NT2/D1 (cell line): ENCODE data around the gene PPP2R5A.

Experiments
- DNase-seq: peaks from one replicate; pipeline ENCODE4 v3.0.0-alpha.2; 2011; ENCODE audit warnings: low read depth, low spot score
- H3K27me3 ChIP-seq: 2 replicates; pipeline ENCODE4 v1.6.0; 2011; ENCODE audit warnings: mild to moderate bottlenecking; ENCODE audit not compliant: insufficient read length, insufficient read depth
- H3K36me3 ChIP-seq: 2 replicates; pipeline ENCODE4 v1.6.1; 2011; ENCODE audit warnings: mild to moderate bottlenecking, low read length, mixed read lengths; ENCODE audit not compliant: insufficient read depth, insufficient read length
- H3K4me1 ChIP-seq: 2 replicates; pipeline ENCODE4 v1.5.1; 2011; ENCODE audit not compliant: insufficient read depth, insufficient read length
- H3K4me3 ChIP-seq: 2 replicates; pipeline ENCODE4 v1.5.1; 2011; ENCODE audit warnings: low read depth; ENCODE audit not compliant: insufficient read length
- H3K9ac ChIP-seq: 2 replicates; pipeline ENCODE4 v1.6.0; 2011; ENCODE audit warnings: low read depth; ENCODE audit not compliant: insufficient read length
- H3K9me3 ChIP-seq: 2 replicates; pipeline ENCODE4 v1.5.1; 2011; ENCODE audit warnings: mild to moderate bottlenecking, low read length; ENCODE audit not compliant: insufficient read depth
- SUZ12 ChIP-seq: IDR thresholded peaks from 2 replicates; pipeline ENCODE4 v1.6.1; 2011; ENCODE audit not compliant: insufficient read length, insufficient read depth; ENCODE audit errors: extremely low read depth
- YY1 ChIP-seq: IDR thresholded peaks from 2 replicates; pipeline ENCODE4 v1.6.1; 2011; ENCODE audit not compliant: insufficient read length, insufficient read depth
- ZNF274 ChIP-seq: IDR thresholded peaks from 2 replicates; pipeline ENCODE4 v1.6.1; 2011; ENCODE audit warnings: mild to moderate bottlenecking, low read depth, low read length

Gene PPP2R5A

DNA sequence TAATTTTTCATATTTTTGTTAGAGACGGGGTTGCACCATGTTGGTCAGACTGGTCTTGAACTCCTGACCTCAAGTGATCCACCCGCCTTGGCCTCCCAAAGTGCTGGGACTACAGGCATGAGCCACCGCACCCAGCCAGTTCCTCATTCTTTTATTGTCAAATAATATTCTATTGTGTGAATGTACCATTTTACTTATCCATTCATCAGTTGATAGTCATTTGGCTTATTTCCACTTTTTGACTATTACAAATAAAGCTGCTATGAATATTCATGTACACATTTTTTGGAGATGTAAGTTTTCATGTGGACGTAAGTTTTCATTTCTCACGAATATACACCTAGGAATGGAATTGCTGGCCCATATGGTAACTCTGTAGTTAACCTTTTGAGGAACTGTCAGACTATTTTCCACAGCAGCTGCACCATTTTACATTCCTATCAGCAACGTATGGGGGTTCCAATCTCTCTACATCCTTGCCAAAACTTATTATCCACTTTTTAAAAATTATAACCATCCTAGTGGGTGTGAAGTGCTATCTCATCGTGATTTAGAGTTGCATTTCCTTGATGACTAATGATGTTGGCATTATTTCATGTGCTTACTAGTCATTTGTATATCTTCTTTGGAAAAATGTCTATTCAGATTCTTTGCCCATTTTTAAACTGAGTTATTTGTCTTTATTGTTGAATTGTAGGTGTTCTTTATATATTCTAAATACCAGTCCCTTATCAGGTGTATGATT is 116.8 kb downstream of the PPP2R5A start:
- TF ChIP-seq SUZ12, result no peak
- TF ChIP-seq ZNF274, result no peak
- no peak for TF ChIP-seq YY1
- Histone ChIP-seq H3K9ac (no peak overlapping the region), H3K4me1 (no peaks in the 10 kb centered on the region), H3K36me3 (peaks cover 26% of the 10 kb centered on the region), H3K4me3 (no peak overlapping the region), H3K9me3 (peaks cover 7% of the 10 kb centered on the region), H3K27me3 (no peaks in the 10 kb centered on the region)
- DNase-seq, result no peak

DNA sequence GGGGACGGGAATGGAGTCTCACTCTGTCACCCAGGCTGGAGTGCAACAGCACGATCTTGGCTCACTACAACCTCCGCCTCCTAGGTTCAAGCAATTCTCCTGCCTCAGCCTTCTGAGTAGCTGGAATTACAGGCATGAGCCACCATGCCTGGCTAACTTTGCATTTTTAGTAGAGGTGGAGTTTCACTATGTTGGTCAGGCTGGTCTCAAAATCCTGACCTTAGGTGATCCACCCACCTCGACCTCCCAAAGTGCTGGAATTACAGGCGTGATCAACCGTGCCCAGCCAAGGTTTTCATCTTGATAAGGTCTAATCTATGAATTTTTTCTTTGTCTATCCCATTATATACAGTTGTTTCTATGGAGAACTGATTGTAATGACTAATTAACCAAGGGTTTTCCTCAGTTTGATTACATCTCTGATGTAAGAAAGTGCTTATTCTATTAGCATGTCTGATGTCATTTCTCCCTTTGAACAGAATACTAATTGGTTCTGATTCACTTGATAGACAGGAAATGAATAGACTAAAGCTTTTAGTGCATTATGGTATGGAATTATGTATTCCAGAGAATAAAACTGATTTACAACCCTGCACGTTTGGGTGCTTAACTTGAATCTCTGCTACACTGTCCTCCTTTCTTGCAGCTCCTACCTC is 117.6 kb downstream of the PPP2R5A start:
- H3K9ac ChIP-seq, result no peak overlapping the region
- H3K4me3 ChIP-seq, result no peak overlapping the region
- peaks cover 33% of the 10 kb centered on the region for H3K36me3 ChIP-seq
- TF ChIP-seq SUZ12, result no peak
- TF ChIP-seq ZNF274, result no peak
- TF ChIP-seq YY1, result no peak
- H3K4me1 ChIP-seq, result no peaks in the 10 kb centered on the region
- H3K27me3 ChIP-seq, result no peaks in the 10 kb centered on the region
- DNase-seq, result no peak
- peaks cover 2% of the 10 kb centered on the region; the same call in 1 of the 2 replicates for H3K9me3 ChIP-seq

DNA sequence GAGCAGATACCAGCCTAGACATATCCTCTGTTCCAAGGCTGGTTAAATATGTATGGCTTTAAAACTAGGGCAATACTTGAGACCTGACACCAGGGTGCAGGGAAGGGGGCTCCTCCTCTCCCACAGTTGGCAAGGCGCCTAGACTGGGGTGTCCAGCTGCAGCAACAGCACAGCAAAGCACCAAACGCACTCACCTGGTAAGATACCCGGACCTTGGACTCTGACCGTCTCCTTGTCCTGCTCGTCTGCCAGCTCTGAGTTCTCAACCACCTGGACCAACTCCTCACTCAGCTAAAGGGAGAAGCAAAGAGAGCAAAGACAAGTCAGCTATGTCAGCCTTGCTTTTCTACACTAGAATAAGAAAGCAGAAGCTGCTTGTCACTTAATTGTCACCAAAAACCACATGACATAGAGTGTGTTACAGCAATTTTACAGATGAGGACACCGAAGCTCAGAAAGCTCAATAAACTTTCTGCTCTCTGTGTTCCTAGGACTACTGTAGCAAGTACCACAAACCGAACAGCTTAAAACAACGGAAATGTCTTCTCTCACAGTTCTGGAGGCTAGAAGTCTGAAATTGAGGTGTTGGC is 125.1 kb downstream of the PPP2R5A start:
- Histone ChIP-seq H3K36me3 (peaks cover 64% of the 10 kb centered on the region), H3K4me1 (peaks cover 7% of the 10 kb centered on the region), H3K9ac (no peak overlapping the region), H3K4me3 (no peak overlapping the region), H3K9me3 (no peaks in the 10 kb centered on the region), H3K27me3 (peaks cover 18% of the 10 kb centered on the region)
- no peak for DNase-seq
- TF ChIP-seq SUZ12, result no peak
- TF ChIP-seq ZNF274, result no peak
